HepG2 (cell line): ENCODE measurements around the gene RPGR. TPM values are rescaled to one million over a fixed set of nuclear protein-coding genes. Genes with fewer than 3 reads are reported as not detected.

Source experiments
- ATAC-seq: fragments of 200-7000 bp; cut with Tn5 transposase; 3 replicates; pipeline ENCODE4 v1.9.1; 2020; ENCODE audit warnings: mild to moderate bottlenecking, moderate library complexity
- BruUV-seq: library from RNA; stranded (reverse); fragments of 400-500 nt; replicated peaks from 2 replicates; lab custom pipeline; 2021; lab: Mats Ljungman, UMichigan
- CTCF ChIA-PET: fragments of 300-600 bp; formaldehyde crosslinking; extraction: SDS; loops from one replicate; lab custom pipeline; 2021; ENCODE audit warnings: low total read pairs, inconsistent platforms, low intra/inter-chr PET ratio; lab: Yijun Ruan, JAX
- POLR2A ChIA-PET: fragments of 350-600 bp; sonication (Branson Sonifier 250); formaldehyde crosslinking; loops from one replicate; lab custom pipeline; 2020; ENCODE audit warnings: antibody characterized with exemption, inconsistent platforms; lab: Yijun Ruan, JAX
- DNase-seq: peaks from one replicate; pipeline ENCODE4 v3.0.0-alpha.2; 2015; ENCODE audit warnings: low spot score
- FAIRE-seq: peaks from 3 replicates; lab custom pipeline; 2011; peaks lifted over from hg19 to GRCh38; lab: Jason Lieb, UNC
- H2AFZ ChIP-seq: one replicate; pipeline ENCODE4 v1.6.1; 2011; ENCODE audit warnings: low read length, inconsistent platforms
- H3K27ac ChIP-seq: fragments of 300-600 bp; 3 replicates; pipeline ENCODE4 v1.8.0; 2011; ENCODE audit warnings: mixed run types, mild to moderate bottlenecking, mixed read lengths, low read length, inconsistent platforms; ENCODE audit not compliant: insufficient read depth; ENCODE audit errors: extremely low read length
- H3K27me3 ChIP-seq, 2 experiments: fragments of 200-600 bp in 1 of 2; 2 replicates in 1 of 2; 3 replicates in 1 of 2; pipeline versions ENCODE4 v1.6.0 to v1.8.0; 2011; ENCODE audit warnings: low read length in 2 of 2, mild to moderate bottlenecking in 2 of 2, moderate library complexity in 2 of 2, inconsistent platforms in 1 of 2; ENCODE audit not compliant: insufficient read depth in 2 of 2, control insufficient read depth in 1 of 2
- H3K36me3 ChIP-seq, 2 experiments: fragments of 200-600 bp in 1 of 2; replicated peaks in 1 of 2; 2 replicates in 1 of 2; 3 replicates in 1 of 2; pipeline versions ENCODE4 v1.5.1 to v1.8.0; 2011; ENCODE audit warnings: low read length in 2 of 2, inconsistent platforms in 1 of 2; ENCODE audit not compliant: insufficient read depth in 2 of 2, control insufficient read depth in 1 of 2
- H3K4me1 ChIP-seq: 2 replicates; pipeline ENCODE4 v1.5.1; 2012; ENCODE audit warnings: low read length, inconsistent platforms; ENCODE audit not compliant: insufficient read depth
- H3K4me2 ChIP-seq: 2 replicates; pipeline ENCODE4 v1.6.0; 2011; ENCODE audit warnings: low read depth, low read length, inconsistent platforms
- H3K4me3 ChIP-seq, 3 experiments: fragments of 200-600 bp in 1 of 3; sonication (generic), shearing (Covaris generic) in 1 of 3; replicated peaks in 1 of 3; 2 replicates each; pipeline ENCODE4 v1.5.1; 2011 to 2016; ENCODE audit warnings: low read length in 3 of 3, inconsistent platforms in 2 of 3, low read depth in 2 of 3, mild to moderate bottlenecking in 2 of 3, control low read depth in 1 of 3, mixed read lengths in 1 of 3; ENCODE audit not compliant: insufficient read depth in 1 of 3
- H3K79me2 ChIP-seq: one replicate; pipeline ENCODE4 v1.6.1; 2011; ENCODE audit warnings: low read length, inconsistent platforms; ENCODE audit not compliant: insufficient read depth
- H3K9ac ChIP-seq: 2 replicates; pipeline ENCODE4 v1.6.0; 2011; ENCODE audit warnings: mild to moderate bottlenecking, low read depth, low read length, inconsistent platforms; ENCODE audit not compliant: insufficient read depth
- H3K9me3 ChIP-seq: 2 replicates; pipeline ENCODE4 v1.5.1; 2012; ENCODE audit warnings: mild to moderate bottlenecking, low read length
- H4K20me1 ChIP-seq: 2 replicates; pipeline ENCODE4 v1.6.0; 2011; ENCODE audit warnings: inconsistent platforms, mild to moderate bottlenecking, low read length, moderate library complexity; ENCODE audit not compliant: insufficient read depth
- AKAP8 ChIP-seq: sonication (generic); formaldehyde crosslinking; IDR thresholded peaks from 2 replicates; pipeline ENCODE4 v1.5.1; 2020; ENCODE audit warnings: mild to moderate bottlenecking, missing genetic modification reagents
- ATF6 ChIP-seq: sonication (generic); formaldehyde crosslinking; conservative IDR thresholded peaks from 2 replicates; pipeline ENCODE4 v1.4.0; 2020; ENCODE audit warnings: missing genetic modification reagents
- CREM ChIP-seq, 2 experiments: sonication (generic) in 1 of 2; formaldehyde crosslinking in 1 of 2; IDR thresholded peaks; 2 replicates each; pipeline versions ENCODE4 v1.4.0 to v1.6.1; 2016 to 2020; ENCODE audit warnings: antibody characterized with exemption in 1 of 2, mild to moderate bottlenecking in 1 of 2, missing genetic modification reagents in 1 of 2
- ETV6 ChIP-seq: sonication (generic); formaldehyde crosslinking; conservative IDR thresholded peaks from 2 replicates; pipeline ENCODE4 v1.4.0; 2020; ENCODE audit warnings: missing genetic modification reagents
- HDAC6 ChIP-seq: fragments of 200-600 bp; sonication (generic); IDR thresholded peaks from 2 replicates; pipeline ENCODE4 v1.7.0; 2017; ENCODE audit warnings: mild to moderate bottlenecking, antibody characterized with exemption, low read length, low read depth
- HNRNPL ChIP-seq: fragments of 200-400 bp; formaldehyde crosslinking; IDR thresholded peaks from 2 replicates; pipeline ENCODE4 v1.6.1; 2017; ENCODE audit warnings: mild to moderate bottlenecking, low read depth, low read length
- MNT ChIP-seq: fragments of 450-650 bp; IDR thresholded peaks from 2 replicates; pipeline ENCODE4 v1.6.1; 2016
- SIN3A ChIP-seq: IDR thresholded peaks from 2 replicates; pipeline ENCODE4 v1.6.1; 2011; ENCODE audit warnings: low read depth, mild to moderate bottlenecking, control low read depth, low read length, borderline replicate concordance
- SMAD3 ChIP-seq: sonication (generic); formaldehyde crosslinking; IDR thresholded peaks from 2 replicates; pipeline ENCODE4 v1.4.0; 2020; ENCODE audit warnings: missing genetic modification reagents
- ZNF383 ChIP-seq: sonication (generic); formaldehyde crosslinking; IDR thresholded peaks from 2 replicates; pipeline ENCODE4 v1.4.0; 2020; ENCODE audit warnings: missing genetic modification reagents, mild to moderate bottlenecking, borderline replicate concordance
- ZNF431 ChIP-seq: sonication (generic); formaldehyde crosslinking; IDR thresholded peaks from 2 replicates; pipeline ENCODE4 v1.9.0; 2022; ENCODE audit warnings: missing genetic modification reagents, low read depth, mild to moderate bottlenecking, borderline replicate concordance
- ZNF589 ChIP-seq: sonication (generic); formaldehyde crosslinking; conservative IDR thresholded peaks from 2 replicates; pipeline ENCODE4 v1.8.0; 2022; ENCODE audit warnings: mild to moderate bottlenecking, moderate library complexity, missing genetic modification reagents
- ZNF639 ChIP-seq: conservative IDR thresholded peaks from 2 replicates; pipeline ENCODE4 v1.6.1; 2018; ENCODE audit warnings: missing genetic modification reagents
- ZNF703 ChIP-seq: sonication (generic); formaldehyde crosslinking; IDR thresholded peaks from 2 replicates; pipeline ENCODE4 v1.5.1; 2020; ENCODE audit warnings: missing genetic modification reagents, mild to moderate bottlenecking, moderate library complexity, borderline replicate concordance
- ZNF878 ChIP-seq: sonication (generic); formaldehyde crosslinking; IDR thresholded peaks from 2 replicates; pipeline ENCODE4 v1.8.1; 2023; ENCODE audit warnings: mild to moderate bottlenecking, missing genetic modification reagents, moderate library complexity
- ZSCAN22 ChIP-seq: sonication (generic); formaldehyde crosslinking; IDR thresholded peaks from 2 replicates; pipeline ENCODE4 v1.4.0; 2020; ENCODE audit warnings: mild to moderate bottlenecking, missing genetic modification reagents
- WGBS: methylation state at CpG from one replicate; pipeline ENCODE4 v1.1.6; 2017; ENCODE audit warnings: low lambda C conversion rate; 5-methylcytosine and 5-hydroxymethylcytosine counted together
- in situ Hi-C: cut with HindIII; loops from 2 replicates; pipeline ENCODE4 v1.10.0; 2017; ENCODE audit warnings: low pct_unique_long_range_greater_than_20kb; ENCODE audit not compliant: extremely low pct_ligation_motif_present
- intact Hi-C: fragments of 100-400 bp; cut with micrococcal nuclease; formaldehyde crosslinking; loops from one replicate; pipeline ENCODE4 v1.10.0; 2022; ENCODE audit not compliant: unreplicated experiment
- polyA plus RNA-seq, 8 experiments: library from polyadenylated mRNA; depleted of rRNA in 3 of 8; stranded (reverse) in 7 of 8; unstranded in 1 of 8; fragments of >200 nt; fragmentation: Illumina TruSeq in 4 of 8; extraction: Trizol in 4 of 8; gene quantifications; 2 replicates each; pipeline versions ENCODE4 v1.2.1 to v1.2.3, GENCODE V29; 2011 to 2016; ENCODE audit warnings: low read depth in 4 of 8, missing spikeins in 1 of 8, mixed read lengths in 1 of 8; ENCODE audit not compliant: insufficient read depth in 1 of 8
- total RNA-seq, 5 experiments: library from RNA; depleted of rRNA; stranded (reverse); fragments of >200 nt; fragmentation: Illumina TruSeq; extraction: Trizol; gene quantifications; 2 replicates each; pipeline ENCODE4 v1.2.3, GENCODE V29; 2016; ENCODE audit warnings: low read depth in 1 of 5

The RPGR gene
- total and polyA plus RNA-seq, 2 of the 13 experiments (the other 11 are each of a cell fraction or from before 2014, with no cell fraction given) = 2.1 to 12.1 TPM

GRCh38 chrX:38240541-38240940 is 86.8 kb downstream of the RPGR start:
- POLR2A ChIA-PET = no interaction called here
- 46% methylated on average over 2 of the region's 2 CpGs for WGBS
- no peak overlapping the region for H2AFZ ChIP-seq
- intact Hi-C loops (no loop called here), in situ Hi-C loops (no loop called here)
- DNase-seq (no peak), ATAC-seq (no peak), FAIRE-seq (no peak)
- no peaks in the 10 kb centered on the region for H3K36me3 ChIP-seq
- TF ChIP-seq ZNF703 = no peak
- no peak for TF ChIP-seq ZNF431 (CRISPR knock-in tag)
- no peak for TF ChIP-seq ETV6 (CRISPR knock-in tag)
- TF ChIP-seq SIN3A = no peak
- no peak for TF ChIP-seq ZNF639 (CRISPR knock-in tag)
- TF ChIP-seq ZNF383 (CRISPR knock-in tag) = no peak
- no peak for TF ChIP-seq ZNF878 (CRISPR knock-in tag)
- TF ChIP-seq ATF6 = no peak
- no peak for TF ChIP-seq CREM (IDR thresholded peaks at IDR 0.05)
- TF ChIP-seq CREM (CRISPR knock-in tag; IDR thresholded peaks at IDR 0.05) = no peak
- TF ChIP-seq ZSCAN22 = no peak
- TF ChIP-seq MNT = no peak
- no peak for TF ChIP-seq HDAC6
- TF ChIP-seq ZNF589 (CRISPR knock-in tag) = no peak
- TF ChIP-seq SMAD3 (CRISPR knock-in tag) = no peak
- no peak for TF ChIP-seq HNRNPL
- TF ChIP-seq AKAP8 (CRISPR knock-in tag) = no peak
- no peaks in the 10 kb centered on the region for H3K9me3 ChIP-seq
- H4K20me1 ChIP-seq = no peaks in the 10 kb centered on the region
- H3K4me3 ChIP-seq = no peak overlapping the region
- H3K4me2 ChIP-seq = no peak overlapping the region
- no peaks in the 10 kb centered on the region for H3K79me2 ChIP-seq
- CTCF ChIA-PET = no interaction called here
- no peak overlapping the region for H3K27ac ChIP-seq
- no TSS peak for BruUV-seq
- H3K4me1 ChIP-seq = no peaks in the 10 kb centered on the region
- H3K27me3 ChIP-seq = no peaks in the 10 kb centered on the region
- no peak overlapping the region for H3K9ac ChIP-seq
